ENCODE results near the gene DERL3.

Gene DERL3

DNA sequence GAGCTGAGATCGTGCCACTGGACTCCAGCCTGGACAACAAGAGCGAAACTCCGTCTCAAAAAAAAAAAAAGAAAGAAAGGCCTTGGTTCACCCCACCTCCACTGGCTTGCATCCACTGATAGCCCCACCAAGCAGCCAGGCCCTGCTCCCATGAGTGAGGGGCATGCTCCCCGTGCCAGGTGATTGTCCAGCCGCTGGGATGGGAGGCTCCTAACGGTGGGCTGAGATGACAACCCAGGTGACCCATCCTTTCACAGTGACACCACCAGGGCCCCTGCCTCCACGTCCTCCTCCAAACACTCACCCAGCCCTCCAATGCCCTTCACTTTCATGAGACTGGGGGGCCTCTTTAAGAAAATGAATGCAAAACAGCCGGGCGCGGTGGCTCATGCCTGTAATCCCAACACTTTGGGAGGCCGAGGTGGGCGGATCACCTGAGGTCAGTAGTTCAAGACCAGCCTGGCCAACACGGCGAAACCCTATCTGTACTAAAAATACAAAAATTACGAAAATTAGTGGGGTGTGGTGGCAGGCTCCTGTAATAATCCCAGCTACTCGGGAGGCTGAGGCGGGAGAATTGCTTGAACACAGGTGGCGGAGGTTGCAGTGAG is 8.6 kb upstream of the DERL3 start:
- DNase-seq, result no peak

DNA sequence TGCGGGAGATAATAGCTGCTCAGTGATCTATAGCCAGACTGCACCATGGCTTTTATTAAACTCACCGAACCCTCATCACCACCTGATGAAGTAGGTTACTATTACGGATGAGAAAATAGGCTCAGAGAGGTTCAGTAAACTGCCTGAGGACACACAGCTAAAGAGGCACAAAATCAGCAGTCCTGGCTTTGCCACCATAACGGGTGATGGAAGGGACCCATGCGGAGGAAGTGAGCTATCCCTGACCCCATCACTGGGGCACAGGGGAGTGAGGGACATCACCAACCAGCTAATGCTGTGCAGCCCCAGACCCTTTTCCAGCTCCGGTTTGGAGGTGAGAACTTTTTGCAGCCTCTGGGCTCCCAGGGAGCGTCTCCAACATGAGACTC is 7.3 kb upstream of the DERL3 start:
- DNase-seq, result no peak

DNA sequence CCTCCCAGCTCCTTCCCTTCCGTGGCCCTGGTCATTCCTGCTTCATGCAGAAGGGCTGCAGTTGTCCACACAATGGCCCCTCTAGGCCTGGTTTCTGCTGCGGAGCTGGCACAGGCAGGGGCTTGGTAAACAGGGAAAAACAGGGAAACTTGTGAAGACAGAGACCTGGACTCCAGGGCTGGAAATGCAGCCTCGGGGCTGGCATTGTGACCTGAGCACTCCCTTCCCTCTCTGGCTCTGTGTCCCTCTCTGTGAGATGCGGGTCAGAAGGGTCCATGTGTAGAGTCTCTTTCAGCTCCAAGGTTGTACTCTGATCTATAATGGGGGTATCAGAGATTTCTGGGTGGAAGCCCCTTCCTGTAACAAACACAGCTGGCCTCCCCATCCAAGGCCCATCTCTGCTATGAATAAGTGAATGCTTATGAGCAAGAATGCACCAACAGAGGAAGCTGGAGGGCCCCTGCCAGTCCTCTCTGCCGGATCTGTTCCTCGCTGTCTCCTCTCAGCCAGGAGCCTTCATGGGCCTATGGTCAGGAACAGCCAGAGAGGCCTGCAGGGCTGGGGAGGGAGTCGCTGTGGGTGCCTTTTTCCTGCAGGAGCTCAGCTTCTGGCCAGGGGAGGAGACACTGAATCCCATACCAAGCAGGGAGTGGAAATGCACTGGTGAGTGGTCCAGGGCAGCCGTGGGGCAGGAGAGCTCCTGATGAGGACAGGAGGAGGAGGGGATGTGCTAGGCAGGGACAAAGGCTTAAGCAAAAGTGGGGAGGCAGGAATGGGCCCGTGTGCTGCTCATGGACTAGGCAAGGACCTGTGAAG is 6.7 kb upstream of the DERL3 start:
- DNase-seq, result no peak

DNA sequence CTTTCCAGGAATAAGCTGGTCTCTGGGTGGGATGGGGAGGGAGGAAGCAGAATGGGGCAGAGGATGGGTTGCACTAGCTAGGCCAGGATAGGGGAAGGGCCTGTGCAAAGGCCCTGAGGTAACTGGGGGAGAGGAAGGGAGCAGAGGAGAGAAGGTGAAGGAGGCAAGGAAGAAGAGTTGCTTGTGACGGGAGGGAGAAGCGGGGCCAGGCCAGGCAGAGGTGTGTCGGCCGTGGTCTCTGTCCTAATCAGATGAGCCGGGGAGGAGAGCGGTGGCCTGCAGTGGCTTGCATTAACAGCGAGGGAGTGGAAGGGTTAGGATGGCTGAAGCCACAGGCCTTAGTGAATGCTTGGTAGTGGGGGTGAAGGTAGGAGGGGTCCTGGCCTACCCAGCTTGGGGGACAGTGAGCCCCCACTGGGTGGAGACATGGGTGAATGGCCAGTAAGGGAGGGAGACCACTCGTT is 6.0 kb upstream of the DERL3 start:
- no peak for DNase-seq

DNA sequence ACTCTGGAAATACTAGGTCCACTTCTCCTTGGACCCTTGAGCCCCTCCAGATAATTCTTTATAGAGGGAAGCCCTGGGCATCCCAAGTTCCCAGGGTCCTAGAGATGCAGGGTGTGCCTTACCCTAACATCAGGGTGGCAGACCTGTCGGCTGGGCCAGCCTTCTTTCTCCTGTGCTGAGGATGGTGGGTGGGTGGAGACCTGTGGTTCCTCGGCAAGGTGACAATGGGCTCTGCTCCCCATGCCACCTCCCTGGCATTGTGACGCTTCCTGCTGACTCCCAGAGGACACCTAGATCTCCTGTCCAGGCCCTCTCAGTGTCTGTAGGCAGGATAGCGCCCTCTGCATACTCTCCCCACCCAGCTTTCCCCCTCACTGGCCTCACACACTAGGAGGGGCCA is 3.8 kb upstream of the DERL3 start:
- no peak for DNase-seq

DNA sequence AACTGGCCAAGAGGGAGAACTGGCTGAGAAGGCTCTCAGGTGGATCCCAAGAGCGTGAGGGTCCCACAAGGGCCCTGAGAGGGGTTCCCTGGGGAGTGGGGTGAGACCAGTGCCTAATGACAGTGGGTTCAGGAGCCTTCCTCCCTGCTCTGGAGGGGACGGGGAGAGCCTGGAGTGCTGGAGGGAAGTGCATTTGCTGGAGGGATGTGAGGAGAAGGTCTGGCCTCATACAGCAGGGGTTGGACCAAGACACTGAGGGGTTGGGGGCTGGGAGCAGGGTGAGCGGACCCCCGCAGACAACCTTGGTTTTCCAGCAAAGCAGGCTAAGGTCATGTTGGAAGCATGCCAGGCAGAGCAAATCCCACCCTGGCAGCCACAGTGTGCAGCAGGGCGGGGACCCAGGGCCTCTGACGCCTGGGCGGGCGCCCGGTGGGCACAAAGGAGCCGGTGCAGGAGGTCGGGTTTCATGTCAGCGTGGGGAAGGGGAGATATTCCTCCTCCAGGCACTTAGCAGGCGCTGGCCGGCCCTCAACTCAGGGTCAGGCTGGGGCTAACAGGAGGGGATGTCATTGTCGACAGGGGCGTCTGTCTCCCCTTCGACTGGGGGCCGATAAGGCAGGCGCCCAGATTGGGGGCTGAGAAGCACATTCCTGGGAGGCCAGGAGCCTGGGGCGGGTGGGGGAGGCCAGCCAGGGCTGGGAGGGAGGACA is 3.1 kb upstream of the DERL3 start:
- no peak for DNase-seq

DNA sequence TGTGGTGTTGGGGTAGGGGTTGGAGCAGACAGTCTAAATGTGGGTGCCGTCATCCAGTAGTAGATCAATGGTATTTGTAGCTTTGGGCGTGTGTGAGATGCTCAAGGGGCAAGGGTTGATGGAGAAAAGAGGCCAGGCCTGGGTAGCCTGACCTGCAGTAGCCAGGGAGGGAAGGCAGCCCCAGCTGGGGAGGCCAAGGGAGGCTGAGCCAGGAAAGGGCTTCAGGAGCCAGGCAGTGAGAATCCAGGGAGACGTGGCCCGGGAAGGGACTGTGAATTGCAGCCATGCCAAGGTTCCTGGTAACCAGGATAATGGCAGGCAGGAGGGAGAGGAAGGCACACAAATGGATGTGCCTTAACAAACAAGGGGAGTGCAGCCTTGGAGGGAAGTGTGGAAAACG is 2.5 kb upstream of the DERL3 start:
- no peak for DNase-seq

DNA sequence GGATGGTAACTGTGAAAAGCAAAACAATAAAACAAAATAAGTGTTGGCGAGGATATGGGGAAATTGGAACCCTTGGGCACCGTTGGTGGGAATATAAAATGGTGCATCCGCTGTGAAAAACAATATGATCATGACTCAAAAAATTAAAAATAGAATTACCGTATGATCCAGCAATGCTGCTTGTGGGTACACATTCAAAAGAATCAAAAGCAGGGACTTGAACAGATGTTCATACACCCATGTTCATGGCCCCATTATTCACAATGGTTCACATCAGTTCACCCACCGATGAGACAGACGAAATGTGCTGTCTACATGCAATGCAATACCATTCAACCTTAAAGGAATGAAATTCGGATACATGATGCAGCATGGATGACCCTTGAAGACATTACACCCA is 1.2 kb upstream of the DERL3 start:
- DNase-seq, result no peak

DNA sequence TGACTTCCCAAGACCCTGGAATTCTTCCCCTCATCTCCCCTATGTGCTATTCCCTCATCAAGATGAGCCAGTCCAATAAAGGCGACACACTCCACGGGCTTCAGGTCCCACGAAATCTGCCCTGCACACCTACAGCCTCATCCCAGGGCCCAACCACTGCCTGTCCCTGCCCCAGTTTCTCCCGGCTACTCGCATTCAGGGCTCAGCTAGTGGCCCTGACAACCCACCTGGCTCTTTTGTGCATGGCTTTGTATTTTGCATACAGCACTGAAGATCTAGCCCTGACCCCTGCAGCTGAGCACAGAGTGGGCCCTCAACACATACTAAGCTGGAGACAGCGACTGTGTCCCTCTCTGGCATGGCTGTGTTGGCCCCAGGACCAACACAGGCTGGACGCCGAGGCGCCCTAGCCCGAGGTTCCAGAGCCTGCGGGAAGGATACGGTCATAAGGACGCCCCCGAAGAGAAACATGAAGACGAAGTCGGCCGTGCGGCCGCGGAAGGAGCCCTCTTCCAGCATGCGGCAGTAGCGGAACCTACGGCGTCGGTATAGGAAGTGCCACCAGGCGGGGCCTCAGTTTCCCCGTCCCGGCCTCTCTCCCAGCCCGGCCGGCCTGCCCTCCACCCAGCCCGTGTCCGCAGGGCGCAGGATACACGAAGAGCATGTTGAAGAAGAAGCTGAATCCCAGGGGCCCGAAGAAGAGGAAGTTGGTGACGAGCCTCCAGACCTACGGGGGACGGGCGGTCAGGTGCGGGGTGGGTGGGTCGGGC is 710 bp downstream of the DERL3 start:
- no peak for DNase-seq

DNA sequence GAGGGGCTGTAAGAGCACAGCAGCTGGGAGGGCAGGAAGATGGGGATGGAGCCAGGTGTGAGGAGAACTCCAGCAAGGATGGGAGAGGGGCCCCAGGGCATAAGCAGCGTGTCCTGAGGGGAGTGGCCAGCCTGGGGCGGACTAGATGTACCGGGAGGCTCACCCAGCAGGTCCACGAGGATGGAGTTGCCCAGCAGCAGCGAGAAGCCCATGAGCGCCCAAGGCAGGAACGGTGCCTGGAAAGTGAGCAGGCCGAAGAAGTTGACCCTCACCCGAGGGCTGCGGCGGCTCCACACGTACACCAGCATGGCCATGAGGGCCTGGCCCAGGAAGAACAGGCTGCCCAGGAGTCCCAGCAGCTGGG is 1.3 kb downstream of the DERL3 start:
- DNase-seq, result no peak

DNA sequence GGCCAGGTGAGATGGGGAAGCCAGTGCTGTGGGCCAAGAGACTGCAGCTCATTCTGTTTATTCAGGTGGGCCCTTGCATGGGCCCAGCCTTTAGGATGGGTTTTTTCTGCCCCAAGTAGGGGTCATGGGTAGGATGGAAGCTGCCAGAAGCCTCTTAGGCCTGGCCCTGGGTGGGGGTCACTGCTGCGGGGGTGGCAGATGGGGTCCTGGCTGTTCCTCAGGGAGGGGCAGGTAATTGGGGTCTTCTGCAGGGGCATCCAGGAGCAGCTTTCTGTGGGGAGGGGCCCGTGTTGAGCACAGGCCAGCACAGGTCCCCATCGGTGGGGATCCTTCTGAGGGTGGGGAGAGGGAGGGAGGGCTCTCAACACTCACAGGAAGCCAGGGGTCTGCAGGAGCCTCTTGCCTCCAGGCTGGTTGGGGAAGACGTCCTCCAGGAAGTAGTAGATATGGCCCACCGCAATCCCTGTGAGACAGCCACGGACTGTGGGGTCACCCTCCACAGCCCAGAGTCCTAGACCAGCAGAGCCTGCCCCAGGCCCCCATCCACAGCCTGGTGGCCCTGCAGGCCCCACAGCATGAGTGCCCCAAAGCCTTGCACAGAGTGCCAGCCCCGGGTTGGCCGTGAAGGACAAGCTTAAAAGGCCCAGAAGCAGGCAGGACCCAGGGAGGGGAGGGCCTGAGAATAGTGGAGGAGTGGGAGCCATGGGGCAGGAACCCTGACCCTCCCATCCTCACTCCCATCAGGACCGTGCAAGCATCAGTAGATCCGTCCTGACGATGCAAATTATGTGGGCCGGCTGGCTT is 1.9 kb downstream of the DERL3 start:
- no peak for DNase-seq

DNA sequence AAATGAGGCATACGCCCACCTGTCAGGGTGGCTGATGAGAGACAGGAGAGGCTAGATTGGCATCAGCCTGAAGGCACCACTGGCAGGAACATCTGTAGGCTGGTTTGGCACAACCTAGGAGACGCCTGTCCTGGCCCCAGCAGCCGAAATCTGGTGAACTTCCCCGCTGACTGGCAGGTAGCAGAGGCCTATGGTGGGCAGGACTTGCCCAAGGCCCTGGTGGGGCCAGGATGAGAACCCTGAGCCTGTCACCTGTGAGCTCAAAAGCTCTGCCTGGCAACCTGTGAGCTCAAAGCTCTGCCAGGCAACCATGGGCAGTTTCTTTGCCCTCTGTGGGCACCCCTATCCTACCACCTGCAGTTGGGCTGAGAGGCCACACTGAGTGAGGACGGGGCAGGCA is 2.5 kb downstream of the DERL3 start:
- DNase-seq, result no peak

DNA sequence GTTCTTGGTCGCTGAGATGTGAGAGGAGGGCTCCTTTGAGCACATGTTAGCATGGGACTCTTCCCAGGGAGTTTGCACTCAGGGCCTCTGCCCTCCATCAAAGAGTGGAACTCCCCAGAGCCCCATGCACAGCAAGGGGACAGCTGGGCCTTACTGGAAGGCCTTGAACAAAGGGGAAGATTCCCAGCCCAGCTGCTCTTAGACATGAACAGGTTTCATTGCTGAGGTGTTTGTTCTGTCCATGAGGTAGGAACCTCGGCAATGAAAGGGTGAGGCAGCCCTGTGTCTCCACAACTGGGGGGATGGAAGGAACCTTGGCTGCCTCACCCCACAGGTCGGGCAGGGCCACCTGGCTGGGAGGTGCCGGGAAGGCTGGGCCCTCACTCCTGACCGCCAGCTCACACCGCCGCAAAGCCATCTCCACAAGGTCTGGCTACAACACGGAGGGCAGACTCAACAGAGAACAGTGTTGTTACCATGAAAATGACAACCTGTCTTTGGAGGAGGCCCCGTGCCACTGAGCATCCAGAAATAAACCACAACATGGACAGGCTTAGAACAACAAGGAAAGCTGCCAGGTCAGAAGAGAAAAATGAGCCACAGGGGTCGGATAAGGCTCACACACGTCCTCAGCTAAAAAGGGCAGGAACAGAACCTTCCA is 3.2 kb downstream of the DERL3 start:
- DNase-seq, result no peak

DNA sequence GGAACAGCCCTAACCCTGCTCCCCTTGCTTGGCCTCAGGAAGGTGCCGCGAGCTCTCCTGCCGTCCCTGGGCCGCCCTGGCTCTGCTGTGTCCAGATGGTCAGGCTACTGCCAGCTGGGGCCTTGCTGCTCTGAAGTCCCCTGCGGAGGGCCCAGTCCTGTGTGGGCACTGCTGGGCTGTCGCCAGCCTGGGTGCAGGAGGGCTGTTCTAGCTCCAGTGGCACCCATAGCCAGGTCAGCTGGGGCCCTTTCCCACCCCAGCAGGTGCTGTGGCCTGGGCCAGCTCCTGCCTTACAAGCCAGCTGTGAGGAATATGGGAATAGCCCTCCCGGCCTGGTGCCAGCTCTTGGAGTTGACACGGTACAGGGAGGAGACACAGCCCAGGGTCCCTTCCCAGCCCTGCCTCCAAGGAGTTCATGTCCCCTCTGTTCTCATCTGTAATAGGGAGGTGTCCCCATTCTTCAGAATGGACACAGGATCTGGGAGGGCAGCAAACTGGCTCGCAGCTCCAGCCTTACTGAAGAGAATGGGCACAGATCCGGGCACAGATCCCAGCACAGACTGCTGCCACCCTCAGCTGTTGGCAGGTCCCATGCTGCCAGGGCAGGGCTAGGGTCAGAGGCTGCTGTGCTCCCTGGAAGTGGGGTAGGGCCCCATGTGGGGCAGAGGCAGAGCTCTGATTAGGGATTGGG is 3.9 kb downstream of the DERL3 start:
- DNase-seq, result no peak

DNA sequence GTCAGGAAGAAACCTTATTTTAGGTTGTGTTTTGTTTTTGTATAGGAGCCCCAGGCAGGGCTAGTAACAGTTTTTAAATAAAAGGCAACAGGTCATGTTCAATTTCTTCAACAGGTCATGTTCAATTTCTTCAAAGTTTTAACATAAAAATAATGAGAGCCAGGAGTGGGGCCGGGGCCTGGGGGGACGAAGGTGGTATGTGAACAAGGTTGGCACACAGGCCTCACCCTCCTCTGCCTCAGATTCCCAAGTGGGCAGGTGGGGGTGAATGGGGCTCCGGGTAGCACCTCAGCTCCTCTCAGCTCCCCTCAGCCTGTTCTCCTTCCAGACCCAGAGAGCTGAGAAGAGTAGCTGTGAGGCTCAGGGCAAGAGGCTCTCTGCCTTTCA is 4.4 kb downstream of the DERL3 start:
- no peak for DNase-seq

DNA sequence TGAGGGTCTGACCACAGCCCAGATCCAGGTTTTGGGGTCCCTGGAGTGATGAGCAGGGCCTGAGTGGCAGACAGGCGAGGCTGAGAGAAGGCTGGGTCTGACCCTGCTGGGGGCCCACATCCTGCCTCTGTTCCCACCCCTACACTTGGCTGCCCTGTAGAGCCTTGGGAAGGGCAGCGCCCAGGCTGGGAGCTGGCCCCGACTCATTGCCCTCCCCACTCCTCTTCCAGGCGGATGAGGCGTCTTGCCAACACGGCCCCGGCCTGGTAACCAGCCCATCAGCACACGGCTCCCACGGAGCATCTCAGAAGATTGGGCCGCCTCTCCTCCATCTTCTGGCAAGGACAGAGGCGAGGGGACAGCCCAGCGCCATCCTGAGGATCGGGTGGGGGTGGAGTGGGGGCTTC is 4.9 kb downstream of the DERL3 start:
- no peak for DNase-seq

DNA sequence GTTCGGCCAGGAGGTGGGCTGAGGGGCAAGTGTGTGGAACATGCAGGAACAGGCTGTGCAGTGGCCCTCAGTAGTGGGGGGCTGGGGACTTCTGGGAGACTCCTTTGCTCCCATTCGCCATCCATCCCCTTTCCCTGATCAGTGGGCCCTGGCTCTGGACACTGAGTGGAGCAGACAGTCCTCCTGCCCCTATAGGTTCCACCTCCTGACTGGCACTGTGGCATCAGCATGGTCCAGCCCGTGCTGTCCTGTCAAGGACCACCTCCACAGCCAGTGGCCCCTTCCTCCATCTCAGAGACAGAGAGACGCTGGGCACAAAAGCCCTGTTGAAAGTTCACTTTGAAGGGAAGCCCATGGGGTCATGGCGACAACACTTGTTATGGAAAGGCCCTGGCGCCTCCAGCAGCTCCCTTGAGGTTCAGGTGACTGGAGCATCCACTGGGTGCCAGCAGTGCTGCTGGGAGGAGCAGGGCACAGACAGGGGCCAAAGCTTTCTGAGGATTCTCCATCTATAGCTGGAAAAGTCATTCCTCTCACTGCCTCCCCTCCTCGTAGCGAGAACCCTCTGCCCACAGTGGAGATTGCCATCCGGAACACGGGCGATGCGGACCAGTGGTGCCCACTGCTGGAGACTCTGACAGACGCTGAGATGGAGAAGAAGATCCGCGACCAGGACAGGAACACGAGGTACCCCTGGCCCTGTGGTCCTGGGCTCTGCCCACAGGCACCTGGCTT is 5.6 kb downstream of the DERL3 start:
- no peak for DNase-seq

DNA sequence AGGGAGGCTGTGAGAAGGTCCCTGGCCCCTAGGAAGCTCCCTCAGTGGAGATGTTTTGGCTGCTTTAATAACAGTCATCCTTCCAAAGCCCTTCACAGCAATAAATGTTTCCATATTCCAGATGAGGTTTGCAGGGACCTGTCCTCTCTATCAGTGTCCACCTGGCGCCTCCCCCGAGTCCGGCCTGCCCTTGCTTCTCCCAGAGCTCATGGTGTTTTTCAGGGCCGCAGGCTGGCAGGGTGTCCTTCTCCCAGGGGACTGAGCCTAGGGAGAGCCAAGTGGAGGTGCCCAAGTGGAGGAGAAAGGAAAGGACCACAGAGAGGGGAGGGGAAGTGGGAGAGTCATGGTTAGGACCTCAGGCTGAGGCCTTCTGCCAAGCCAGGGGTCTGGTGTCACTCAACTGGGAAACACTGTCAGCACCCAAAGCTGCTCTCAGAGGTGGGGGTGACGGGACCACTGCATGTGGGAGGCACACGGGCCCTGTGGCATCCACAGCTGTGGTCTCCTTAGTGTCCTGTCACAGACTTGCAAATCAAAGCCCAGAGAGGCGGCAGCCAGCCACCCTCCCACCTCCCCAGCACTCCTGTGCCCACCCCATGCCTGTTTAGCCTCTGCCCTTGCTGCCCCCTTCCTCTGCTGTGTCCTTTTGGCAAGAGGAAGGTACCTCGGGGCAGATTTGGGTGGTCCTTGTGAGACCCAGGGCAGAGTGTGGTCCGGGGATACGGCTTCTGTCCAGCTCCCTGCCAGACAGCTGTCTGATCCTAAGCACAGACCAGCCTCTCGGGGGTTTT is 6.4 kb downstream of the DERL3 start:
- no peak for DNase-seq

DNA sequence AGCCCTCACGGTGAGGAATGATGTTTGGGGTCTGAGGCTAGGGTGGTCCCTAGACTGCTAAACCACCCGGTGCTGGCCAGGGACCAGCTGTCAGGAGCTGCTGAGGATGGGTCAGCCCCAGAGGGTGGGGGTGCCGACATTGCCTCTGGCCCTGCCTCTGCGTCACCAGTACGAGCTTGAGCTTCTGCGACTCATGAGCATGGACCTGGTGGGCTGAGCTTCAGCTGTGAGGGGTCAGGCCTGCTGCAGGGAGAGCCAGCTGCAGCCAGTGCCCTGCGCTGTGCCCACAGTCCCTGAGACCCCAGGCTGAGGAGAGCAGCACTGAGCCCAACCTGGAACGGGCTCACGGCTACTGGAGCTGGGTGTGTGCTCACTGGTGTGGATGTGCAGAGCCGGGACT is 7.0 kb downstream of the DERL3 start:
- DNase-seq, result no peak

DNA sequence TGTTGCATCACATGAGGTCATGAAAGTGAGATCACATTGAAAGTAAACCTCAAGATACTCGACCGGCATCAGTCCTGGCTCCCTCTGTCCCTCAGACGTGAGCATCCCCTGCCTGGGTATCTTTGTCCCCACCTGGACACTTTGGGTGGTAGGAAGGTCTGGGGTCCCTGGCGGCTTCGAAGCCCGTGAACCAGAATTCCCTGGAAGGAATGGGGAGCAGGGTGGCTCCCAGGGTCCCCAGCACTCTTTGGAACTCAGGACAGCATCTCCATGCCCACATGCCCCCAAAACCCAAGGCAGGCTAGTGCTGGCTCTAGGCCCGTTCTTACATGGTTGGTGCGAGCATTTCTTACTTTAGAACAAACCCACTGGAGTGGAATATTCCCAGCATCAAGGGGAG is 7.5 kb downstream of the DERL3 start:
- DNase-seq, result no peak
